NOMO-1 treated with DMSO at 0.1 percent for 48 hours (cell line): Measurements from ENCODE around the gene AVL9.
"Not testable (repeated sequence)": the region's sequence is repeated elsewhere in the genome, so short reads cannot be mapped to it uniquely, and the experiment has no call there.

ENCODE experiments used
- DNase-seq: peaks from one replicate; lab custom pipeline; 2025; ENCODE audit not compliant: unreplicated experiment; lab: John Stamatoyannopoulos, UW

Gene AVL9

GRCh38 chr7:32586291-32587221 lies 91.3 kb downstream of the AVL9 start:
- DNase-seq, result peak; percentile 80

DNA sequence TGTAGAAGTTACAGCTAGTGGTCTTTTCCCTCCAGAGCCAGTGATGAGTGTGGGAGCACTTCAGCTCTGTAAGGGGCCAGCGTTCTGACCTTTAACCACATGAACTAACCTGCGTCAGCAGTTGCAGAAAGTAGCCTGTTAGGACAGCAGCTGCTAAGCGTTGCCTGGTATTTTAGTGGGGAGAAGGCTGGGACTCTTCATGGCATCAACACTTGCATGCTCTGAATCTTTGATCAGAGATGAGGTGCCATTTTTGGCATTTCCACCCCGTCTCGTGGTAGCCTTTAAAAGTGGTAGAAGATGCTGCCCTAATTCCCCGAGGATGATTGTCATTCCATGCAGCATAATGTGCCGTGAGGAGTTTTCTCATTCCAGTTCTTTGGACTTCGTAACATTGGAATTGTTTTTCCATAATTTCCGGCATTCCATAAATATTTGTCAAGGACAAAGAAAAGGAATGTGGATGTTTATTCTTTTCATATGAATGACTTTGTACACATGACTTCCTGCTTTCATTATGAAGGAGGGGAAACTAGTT lies 92.2 kb downstream of the AVL9 start:
- DNase-seq, result no peak

DNA sequence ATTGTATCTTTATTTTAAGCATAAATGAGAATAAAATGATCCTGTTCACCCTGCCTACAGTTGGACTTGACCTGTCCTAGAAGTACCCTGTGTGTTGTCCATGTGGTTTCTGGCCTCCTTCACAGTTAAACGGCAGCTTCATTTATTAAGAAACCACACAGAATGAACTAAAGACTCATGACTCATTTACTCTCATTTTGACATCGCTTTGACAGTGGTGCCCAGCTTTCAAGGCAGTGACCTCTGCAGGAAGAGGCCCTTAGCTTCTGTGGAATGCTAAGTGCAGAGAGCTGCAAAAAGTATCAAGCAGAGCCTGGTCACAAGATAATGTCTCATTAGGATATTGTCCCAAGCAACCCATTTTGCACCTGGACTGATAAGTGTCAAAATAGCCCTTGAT lies 93.4 kb downstream of the AVL9 start:
- DNase-seq, result peak; percentile 92

- DNase-seq, result no peak
These were observed 96.6 kb downstream of the AVL9 start for GRCh38 chr7:32591938-32592337.

GRCh38 chr7:32592701-32593100 lies 97.4 kb downstream of the AVL9 start:
- DNase-seq, result no peak

GRCh38 chr7:32594965-32595490 lies 99.7 kb downstream of the AVL9 start:
- DNase-seq, result no peak

GRCh38 chr7:32601196-32601595 lies 105.9 kb downstream of the AVL9 start:
- not testable (repeated sequence) for DNase-seq

GRCh38 chr7:32602470-32602869 lies 107.2 kb downstream of the AVL9 start:
- no peak for DNase-seq

- DNase-seq, result not testable (repeated sequence)
These were observed 108.2 kb downstream of the AVL9 start for GRCh38 chr7:32603492-32603891.

- not testable (repeated sequence) for DNase-seq
These were observed 108.8 kb downstream of the AVL9 start for GRCh38 chr7:32604047-32604446.

- no peak for DNase-seq
These were observed 109.7 kb downstream of the AVL9 start for GRCh38 chr7:32605032-32605431.

DNA sequence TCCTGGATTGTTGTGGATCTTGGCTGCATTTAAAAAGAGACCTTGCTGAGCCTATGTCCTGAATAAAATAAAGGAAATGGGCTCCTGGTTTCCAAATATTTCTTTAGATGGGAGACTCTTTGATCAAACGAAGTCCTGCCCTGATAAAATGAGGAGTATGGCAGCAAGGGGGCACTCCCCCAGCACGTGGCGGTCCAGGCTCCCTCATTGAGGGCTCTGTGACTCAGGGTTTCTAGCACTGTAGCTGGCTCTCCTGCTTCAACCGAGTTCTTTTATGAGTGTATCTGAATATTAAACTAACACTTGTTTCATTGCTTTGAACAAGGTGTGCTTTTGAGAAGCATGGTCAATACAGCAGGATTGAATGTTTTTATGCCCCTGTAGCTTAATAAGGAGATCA lies 114.2 kb downstream of the AVL9 start:
- DNase-seq, result no peak

DNA sequence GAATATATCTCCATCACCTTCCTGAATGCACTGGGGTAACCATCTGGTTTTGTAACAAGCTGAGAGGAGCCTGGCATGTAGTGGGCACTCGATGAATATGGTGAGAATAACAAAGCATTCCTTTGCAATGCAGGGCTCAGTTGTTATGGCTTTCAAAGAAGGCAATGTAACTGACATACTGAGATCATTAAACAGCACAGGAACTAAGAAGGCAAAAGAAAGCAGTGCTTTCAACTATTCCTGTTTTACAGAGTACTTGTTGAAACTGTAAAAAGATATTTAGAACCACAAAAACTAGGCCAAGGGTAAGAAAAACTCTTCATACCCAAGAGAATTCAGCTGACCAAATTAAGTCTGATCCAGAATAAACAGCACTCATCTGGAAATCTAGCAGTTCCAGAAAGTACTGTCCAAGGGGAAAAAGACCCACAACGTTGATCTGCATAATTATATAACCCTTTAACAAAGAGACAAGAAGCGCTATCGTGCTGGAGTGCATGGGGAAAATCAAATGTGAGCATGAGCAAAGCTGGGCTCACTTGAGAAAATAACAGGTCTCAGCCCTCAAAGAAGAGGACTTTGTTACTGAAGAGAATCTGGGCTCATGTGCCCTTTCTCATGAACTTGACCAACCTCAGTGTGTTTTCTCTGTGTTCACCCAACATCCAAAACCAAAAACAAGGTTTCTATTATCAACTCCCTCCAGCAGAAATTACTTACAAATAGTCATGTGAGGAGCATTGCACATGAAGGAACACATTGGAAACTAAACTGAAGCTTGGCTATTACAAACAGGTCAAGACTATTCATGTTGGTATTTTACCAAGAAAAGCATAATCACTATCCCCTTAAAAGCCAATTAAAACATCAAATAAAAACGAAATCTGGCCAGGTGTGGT lies 116.2 kb downstream of the AVL9 start:
- no peak for DNase-seq

DNA sequence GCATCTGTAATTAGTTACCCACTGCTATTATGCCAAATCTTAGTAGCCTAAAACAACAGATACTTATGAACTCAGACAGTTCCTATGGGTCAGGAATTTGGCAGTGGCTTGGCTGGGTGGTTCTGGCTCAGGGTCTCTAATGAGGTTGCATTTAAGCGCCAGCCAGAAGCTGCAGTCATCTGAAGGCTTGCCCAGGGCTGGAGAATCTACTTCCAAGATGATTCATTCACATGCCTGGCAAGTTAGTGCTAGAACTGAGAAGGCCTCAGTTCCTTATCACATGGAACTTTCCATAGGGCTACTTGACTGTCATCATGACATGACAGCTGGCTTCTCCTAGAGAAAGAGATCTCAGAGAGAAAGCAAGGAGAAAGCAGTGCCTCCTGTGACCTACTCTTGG lies 121.3 kb downstream of the AVL9 start:
- DNase-seq, result no peak

- no peak for DNase-seq
These were observed 123.2 kb downstream of the AVL9 start for GRCh38 chr7:32618470-32618869.

DNA sequence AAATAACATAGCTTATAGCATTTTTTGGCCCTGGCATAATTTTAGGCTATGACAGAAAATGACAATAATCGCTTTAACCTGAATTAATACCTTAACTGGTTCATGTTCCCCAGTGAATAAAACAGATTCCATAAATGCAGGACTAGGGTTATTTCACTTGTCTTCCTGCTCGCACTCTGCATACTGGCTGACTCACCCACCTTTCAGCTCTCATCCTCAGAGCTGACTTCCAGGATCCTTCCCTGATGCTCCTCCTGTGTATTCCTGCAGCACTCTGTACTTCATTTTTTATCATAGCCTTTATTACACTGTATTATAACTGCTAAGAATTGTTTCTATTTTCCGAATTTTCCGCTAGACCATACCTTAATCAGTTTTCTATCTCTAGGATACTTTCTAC lies 123.7 kb downstream of the AVL9 start:
- DNase-seq, result no peak

DNA sequence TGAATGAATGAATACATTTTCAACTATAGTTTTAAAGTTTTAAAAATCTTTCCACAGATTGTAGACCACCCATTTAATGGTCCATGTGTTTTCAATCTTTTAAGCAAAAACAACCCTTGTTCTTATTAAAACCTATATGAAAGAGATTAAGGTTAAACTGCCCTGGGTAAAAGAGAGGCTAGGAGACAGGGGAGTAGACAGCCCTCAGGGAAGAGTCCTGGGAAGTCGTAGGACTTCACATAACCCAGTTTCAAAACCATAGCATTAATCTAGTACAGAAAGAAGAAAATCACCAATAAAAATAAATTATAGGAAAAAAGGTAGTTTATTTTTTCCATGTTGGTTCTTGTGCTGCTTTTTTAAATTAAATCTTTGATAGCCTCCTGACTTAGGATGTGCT lies 124.1 kb downstream of the AVL9 start:
- DNase-seq, result not testable (repeated sequence)

DNA sequence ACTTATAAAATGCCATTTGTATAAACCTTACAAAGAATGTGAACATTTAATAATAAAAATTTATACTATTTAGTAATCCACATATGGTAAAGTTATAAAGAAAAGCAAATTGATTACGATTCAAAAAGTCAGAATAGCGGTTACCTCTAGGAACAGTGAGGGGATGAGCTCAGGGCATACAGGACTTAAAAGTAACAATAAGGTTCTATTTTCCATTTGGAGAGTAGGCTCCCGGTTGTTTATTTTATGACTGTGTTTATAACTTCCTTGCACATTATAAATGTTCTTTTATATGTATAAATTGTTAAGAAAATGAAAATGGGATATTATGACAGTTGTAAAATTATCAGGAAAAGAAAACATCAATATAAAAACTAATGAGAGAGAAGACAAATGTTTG lies 135.7 kb downstream of the AVL9 start:
- no peak for DNase-seq

- DNase-seq, result not testable (repeated sequence)
These were observed 136.6 kb downstream of the AVL9 start for GRCh38 chr7:32631590-32632497.

- not testable (repeated sequence) for DNase-seq
These were observed 138.2 kb downstream of the AVL9 start for GRCh38 chr7:32633446-32633845.
